SH-SY5Y (cell line): ENCODE results near the gene ACTN4.

Experiments
- GATA2 ChIP-seq: IDR thresholded peaks from 2 replicates; pipeline ENCODE4 v1.6.1; 2011; ENCODE audit warnings: mild to moderate bottlenecking, low read depth, low read length
- GATA3 ChIP-seq: IDR thresholded peaks from 2 replicates; pipeline ENCODE4 v1.6.1; 2011; ENCODE audit warnings: low read depth, mild to moderate bottlenecking, low read length, moderate library complexity

- TF ChIP-seq GATA3: no peak
- no peak for TF ChIP-seq GATA2
Observed at GRCh38 chr19:38632476-38633213, 14.8 kb upstream of the ACTN4 start.
